ENCODE results near the gene SMAP1.
"Not testable (repeated sequence)": the region's sequence is repeated elsewhere in the genome, so short reads cannot be mapped to it uniquely, and the experiment has no call there.

The SMAP1 gene

GRCh38 chr6:70753870-70754380 lies 86.2 kb downstream of the SMAP1 start:
- Histone ChIP-seq H3K4me3 (replicated peaks; ENCODE audit: low read depth, low read length) (no peak overlapping the region), H3K27me3 (replicated peaks; ENCODE audit: control insufficient read depth, insufficient read depth, low read length) (no peaks in the 10 kb centered on the region), H3K36me3 (ENCODE audit: control insufficient read depth, insufficient read depth, low read length) (no peaks in the 10 kb centered on the region)
- no peak for DNase-seq (ENCODE audit: extremely low read depth, insufficient read length)
- TF ChIP-seq CTCF (IDR thresholded peaks at IDR 0.05; ENCODE audit: insufficient read depth, low read length, poor library complexity, severe bottlenecking), result no peak

- no peaks in the 10 kb centered on the region for H3K27me3 ChIP-seq (replicated peaks; ENCODE audit: control insufficient read depth, insufficient read depth, low read length)
- no peak for DNase-seq (ENCODE audit: extremely low read depth, insufficient read length)
- TF ChIP-seq CTCF (IDR thresholded peaks at IDR 0.05; ENCODE audit: insufficient read depth, low read length, poor library complexity, severe bottlenecking), result no peak
- no peaks in the 10 kb centered on the region; the same call in 1 of the 2 replicates for H3K36me3 ChIP-seq (ENCODE audit: control insufficient read depth, insufficient read depth, low read length)
- H3K4me3 ChIP-seq (replicated peaks; ENCODE audit: low read depth, low read length), result no peak overlapping the region
Measured at GRCh38 chr6:70758883-70759282, 91.2 kb downstream of the SMAP1 start.

GRCh38 chr6:70763754-70764510 lies 96.2 kb downstream of the SMAP1 start:
- H3K36me3 ChIP-seq (ENCODE audit: control insufficient read depth, insufficient read depth, low read length), result no peaks in the 10 kb centered on the region; the same call in 1 of the 2 replicates
- no peaks in the 10 kb centered on the region for H3K27me3 ChIP-seq (replicated peaks; ENCODE audit: control insufficient read depth, insufficient read depth, low read length)
- no peak overlapping the region for H3K4me3 ChIP-seq (replicated peaks; ENCODE audit: low read depth, low read length)
- DNase-seq (ENCODE audit: extremely low read depth, insufficient read length), result no peak
- no peak for TF ChIP-seq CTCF (IDR thresholded peaks at IDR 0.05; ENCODE audit: insufficient read depth, low read length, poor library complexity, severe bottlenecking)

- H3K4me3 ChIP-seq (replicated peaks; ENCODE audit: low read depth, low read length), result no peak overlapping the region
- TF ChIP-seq CTCF (IDR thresholded peaks at IDR 0.05; ENCODE audit: insufficient read depth, low read length, poor library complexity, severe bottlenecking), result no peak
- no peaks in the 10 kb centered on the region for H3K27me3 ChIP-seq (replicated peaks; ENCODE audit: control insufficient read depth, insufficient read depth, low read length)
- H3K36me3 ChIP-seq (ENCODE audit: control insufficient read depth, insufficient read depth, low read length), result no peaks in the 10 kb centered on the region; the same call in 1 of the 2 replicates
- no peak for DNase-seq (ENCODE audit: extremely low read depth, insufficient read length)
Measured at GRCh38 chr6:70764706-70765105, 97.0 kb downstream of the SMAP1 start.

GRCh38 chr6:70771351-70771750 lies 103.7 kb downstream of the SMAP1 start:
- H3K36me3 ChIP-seq (ENCODE audit: control insufficient read depth, insufficient read depth, low read length); DNase-seq (ENCODE audit: extremely low read depth, insufficient read length); H3K4me3 ChIP-seq (replicated peaks; ENCODE audit: low read depth, low read length); H3K27me3 ChIP-seq (replicated peaks; ENCODE audit: control insufficient read depth, insufficient read depth, low read length): not testable (repeated sequence)

- H3K36me3 ChIP-seq (ENCODE audit: control insufficient read depth, insufficient read depth, low read length), result peaks cover 2% of the 10 kb centered on the region; the same call in 1 of the 2 replicates
- no peak overlapping the region for H3K4me3 ChIP-seq (replicated peaks; ENCODE audit: low read depth, low read length)
- no peaks in the 10 kb centered on the region for H3K27me3 ChIP-seq (replicated peaks; ENCODE audit: control insufficient read depth, insufficient read depth, low read length)
- DNase-seq (ENCODE audit: extremely low read depth, insufficient read length), result no peak
- TF ChIP-seq CTCF (IDR thresholded peaks at IDR 0.05; ENCODE audit: insufficient read depth, low read length, poor library complexity, severe bottlenecking), result no peak
Measured at GRCh38 chr6:70779934-70780333, 112.3 kb downstream of the SMAP1 start.
